HepG2 (cell line): ENCODE results near the gene MT1F. TPM values are rescaled to one million over a fixed set of nuclear protein-coding genes. Genes with fewer than 3 reads are reported as not detected.
A peak's percentile ranks its signal among the peaks of the same experiment; 100 is the strongest.

ENCODE experiments used
- CBX2 ChIP-seq, 2 experiments: fragments of 200-600 bp in 1 of 2; sonication (generic); formaldehyde crosslinking in 1 of 2; IDR thresholded peaks; 2 replicates each; pipeline versions ENCODE4 v1.7.0 to v1.8.1; 2018 to 2022; ENCODE audit warnings: low read depth in 2 of 2, low read length in 1 of 2, mild to moderate bottlenecking in 1 of 2, missing genetic modification reagents in 1 of 2
- DMAP1 ChIP-seq: IDR thresholded peaks from 2 replicates; pipeline ENCODE4 v1.6.1; 2016
- HMGA1 ChIP-seq: sonication (generic); formaldehyde crosslinking; conservative IDR thresholded peaks from 2 replicates; pipeline ENCODE4 v1.4.0; 2020; ENCODE audit warnings: missing genetic modification reagents
- NRL ChIP-seq: sonication (generic); formaldehyde crosslinking; IDR thresholded peaks from 2 replicates; pipeline ENCODE4 v1.5.0; 2020; ENCODE audit warnings: missing genetic modification reagents, mild to moderate bottlenecking, moderate library complexity, borderline replicate concordance
- PPARG ChIP-seq: conservative IDR thresholded peaks from 2 replicates; pipeline ENCODE4 v1.6.1; 2016; ENCODE audit warnings: missing biosample characterization, missing genetic modification reagents
- SP5 ChIP-seq: IDR thresholded peaks from 2 replicates; pipeline ENCODE4 v1.6.1; 2016; ENCODE audit warnings: low read depth, borderline replicate concordance
- TEAD2 ChIP-seq: sonication (generic); formaldehyde crosslinking; IDR thresholded peaks from 2 replicates; pipeline ENCODE4 v1.9.0; 2021; ENCODE audit warnings: missing genetic modification reagents
- ZNF326 ChIP-seq: sonication (generic); formaldehyde crosslinking; IDR thresholded peaks from 2 replicates; pipeline ENCODE4 v1.4.0; 2020; ENCODE audit warnings: missing genetic modification reagents, borderline replicate concordance
- ZNF501 ChIP-seq: sonication (generic); formaldehyde crosslinking; IDR thresholded peaks from 2 replicates; pipeline ENCODE4 v1.5.1; 2020; ENCODE audit warnings: mild to moderate bottlenecking, moderate library complexity, missing genetic modification reagents
- ZNF569 ChIP-seq: sonication (generic); formaldehyde crosslinking; IDR thresholded peaks from 2 replicates; pipeline ENCODE4 v1.5.0; 2020; ENCODE audit warnings: mild to moderate bottlenecking, missing genetic modification reagents, moderate library complexity, borderline replicate concordance
- ZNF570 ChIP-seq: sonication (generic); formaldehyde crosslinking; IDR thresholded peaks from 2 replicates; pipeline ENCODE4 v1.4.0; 2020; ENCODE audit warnings: mild to moderate bottlenecking, missing genetic modification reagents, borderline replicate concordance
- ZNF746 ChIP-seq: sonication (generic); formaldehyde crosslinking; IDR thresholded peaks from 2 replicates; pipeline ENCODE4 v1.8.0; 2022; ENCODE audit warnings: mild to moderate bottlenecking, missing genetic modification reagents
- ZNF83 ChIP-seq: sonication (generic); formaldehyde crosslinking; IDR thresholded peaks from 2 replicates; pipeline ENCODE4 v1.4.0; 2020; ENCODE audit warnings: missing genetic modification reagents, mild to moderate bottlenecking, borderline replicate concordance
- polyA plus RNA-seq, 8 experiments: library from polyadenylated mRNA; depleted of rRNA in 3 of 8; stranded (reverse) in 7 of 8; unstranded in 1 of 8; fragments of >200 nt; fragmentation: Illumina TruSeq in 4 of 8; extraction: Trizol in 4 of 8; gene quantifications; 2 replicates each; pipeline versions ENCODE4 v1.2.1 to v1.2.3, GENCODE V29; 2011 to 2016; ENCODE audit warnings: low read depth in 4 of 8, missing spikeins in 1 of 8, mixed read lengths in 1 of 8; ENCODE audit not compliant: insufficient read depth in 1 of 8
- total RNA-seq, 5 experiments: library from RNA; depleted of rRNA; stranded (reverse); fragments of >200 nt; fragmentation: Illumina TruSeq; extraction: Trizol; gene quantifications; 2 replicates each; pipeline ENCODE4 v1.2.3, GENCODE V29; 2016; ENCODE audit warnings: low read depth in 1 of 5
- TF ChIP-seq, protein P1 (sequence below): sonication (generic); formaldehyde crosslinking; conservative IDR thresholded peaks from 2 replicates; pipeline ENCODE4 v1.8.1; 2023; ENCODE audit warnings: missing genetic modification reagents
- TF ChIP-seq, protein P2 (sequence below): sonication (generic); formaldehyde crosslinking; IDR thresholded peaks from 2 replicates; pipeline ENCODE4 v1.5.0; 2020; ENCODE audit warnings: mild to moderate bottlenecking, missing genetic modification reagents
- TF ChIP-seq, protein P3 (sequence below): sonication (generic); formaldehyde crosslinking; IDR thresholded peaks from 2 replicates; pipeline ENCODE4 v1.5.0; 2020; ENCODE audit warnings: mild to moderate bottlenecking, missing genetic modification reagents
- TF ChIP-seq, protein P4 (sequence below): sonication (generic); formaldehyde crosslinking; IDR thresholded peaks from 2 replicates; pipeline ENCODE4 v1.4.0; 2020; ENCODE audit warnings: mild to moderate bottlenecking, missing genetic modification reagents

MT1F gene
- total and polyA plus RNA-seq, 2 of the 13 experiments (the other 11 are each of a cell fraction or from before 2014, with no cell fraction given): 1.9 to 169 TPM

DNA sequence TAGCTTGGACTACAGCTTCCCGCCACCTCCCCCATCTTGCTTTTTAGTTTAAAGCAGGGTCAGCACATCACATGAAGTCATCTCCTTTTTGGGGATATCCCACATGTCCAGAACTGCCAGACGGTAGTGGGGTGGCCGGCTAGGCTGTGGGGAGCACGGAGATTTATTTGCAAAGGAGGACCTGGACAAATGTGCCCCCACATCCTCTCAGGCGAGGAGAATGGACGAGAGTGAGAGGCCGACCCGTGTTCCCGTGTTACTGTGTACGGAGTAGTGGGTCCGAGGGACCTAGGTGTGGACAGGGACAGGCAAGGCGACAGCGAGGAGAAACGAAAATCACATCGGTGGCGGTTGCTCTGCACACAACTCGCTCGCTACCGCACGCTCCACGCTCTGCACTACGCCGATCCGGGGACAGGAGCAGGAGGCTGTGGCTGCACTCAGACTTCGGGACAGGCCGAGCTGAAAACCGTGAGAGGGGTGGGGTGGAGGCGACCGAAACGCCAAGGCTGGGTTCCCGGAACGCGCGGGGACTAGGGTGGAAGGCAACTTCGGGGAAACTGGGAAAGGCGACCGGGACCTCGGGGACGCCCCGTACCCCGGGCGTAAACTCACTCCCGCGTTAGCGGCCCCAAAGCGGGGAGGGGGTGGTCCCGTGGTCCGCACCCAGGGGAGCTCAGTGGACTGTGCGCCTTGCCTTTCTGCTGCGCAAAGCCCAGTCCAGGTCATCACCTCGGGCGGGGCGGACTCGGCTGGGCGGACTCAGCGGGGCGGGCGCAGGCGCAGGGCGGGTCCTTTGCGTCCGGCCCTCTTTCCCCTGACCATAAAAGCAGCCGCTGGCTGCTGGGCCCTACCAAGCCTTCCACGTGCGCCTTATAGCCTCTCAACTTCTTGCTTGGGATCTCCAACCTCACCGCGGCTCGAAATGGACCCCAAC lies 19.7 kb upstream of the MT1F start, which contains the start of gene MT1A (continued):
- TF ChIP-seq CBX2 (IDR thresholded peaks at IDR 0.05; ENCODE audit: low read depth, low read length) (no peak), CBX2 (CRISPR knock-in tag; IDR thresholded peaks at IDR 0.05; ENCODE audit: low read depth) (no peak), SP5 (CRISPR knock-in tag) (peak; percentile 65; the same call in 1 of the 2 replicates), ZNF569 (no peak), DMAP1 (CRISPR knock-in tag) (no peak), ZNF746 (no peak), PPARG (CRISPR knock-in tag) (no peak), ZNF83 (CRISPR knock-in tag) (no peak), HMGA1 (CRISPR knock-in tag) (no peak), TEAD2 (CRISPR knock-in tag) (no peak), ZNF570 (CRISPR knock-in tag) (no peak), NRL (CRISPR knock-in tag) (no peak; the same call in 1 of the 2 replicates), ZNF326 (no peak), ZNF501 (CRISPR knock-in tag) (no peak)
- TF ChIP-seq, protein P1, sequence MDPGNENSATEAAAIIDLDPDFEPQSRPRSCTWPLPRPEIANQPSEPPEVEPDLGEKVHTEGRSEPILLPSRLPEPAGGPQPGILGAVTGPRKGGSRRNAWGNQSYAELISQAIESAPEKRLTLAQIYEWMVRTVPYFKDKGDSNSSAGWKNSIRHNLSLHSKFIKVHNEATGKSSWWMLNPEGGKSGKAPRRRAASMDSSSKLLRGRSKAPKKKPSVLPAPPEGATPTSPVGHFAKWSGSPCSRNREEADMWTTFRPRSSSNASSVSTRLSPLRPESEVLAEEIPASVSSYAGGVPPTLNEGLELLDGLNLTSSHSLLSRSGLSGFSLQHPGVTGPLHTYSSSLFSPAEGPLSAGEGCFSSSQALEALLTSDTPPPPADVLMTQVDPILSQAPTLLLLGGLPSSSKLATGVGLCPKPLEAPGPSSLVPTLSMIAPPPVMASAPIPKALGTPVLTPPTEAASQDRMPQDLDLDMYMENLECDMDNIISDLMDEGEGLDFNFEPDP (CRISPR knock-in tag): no peak
- TF ChIP-seq, protein P2, sequence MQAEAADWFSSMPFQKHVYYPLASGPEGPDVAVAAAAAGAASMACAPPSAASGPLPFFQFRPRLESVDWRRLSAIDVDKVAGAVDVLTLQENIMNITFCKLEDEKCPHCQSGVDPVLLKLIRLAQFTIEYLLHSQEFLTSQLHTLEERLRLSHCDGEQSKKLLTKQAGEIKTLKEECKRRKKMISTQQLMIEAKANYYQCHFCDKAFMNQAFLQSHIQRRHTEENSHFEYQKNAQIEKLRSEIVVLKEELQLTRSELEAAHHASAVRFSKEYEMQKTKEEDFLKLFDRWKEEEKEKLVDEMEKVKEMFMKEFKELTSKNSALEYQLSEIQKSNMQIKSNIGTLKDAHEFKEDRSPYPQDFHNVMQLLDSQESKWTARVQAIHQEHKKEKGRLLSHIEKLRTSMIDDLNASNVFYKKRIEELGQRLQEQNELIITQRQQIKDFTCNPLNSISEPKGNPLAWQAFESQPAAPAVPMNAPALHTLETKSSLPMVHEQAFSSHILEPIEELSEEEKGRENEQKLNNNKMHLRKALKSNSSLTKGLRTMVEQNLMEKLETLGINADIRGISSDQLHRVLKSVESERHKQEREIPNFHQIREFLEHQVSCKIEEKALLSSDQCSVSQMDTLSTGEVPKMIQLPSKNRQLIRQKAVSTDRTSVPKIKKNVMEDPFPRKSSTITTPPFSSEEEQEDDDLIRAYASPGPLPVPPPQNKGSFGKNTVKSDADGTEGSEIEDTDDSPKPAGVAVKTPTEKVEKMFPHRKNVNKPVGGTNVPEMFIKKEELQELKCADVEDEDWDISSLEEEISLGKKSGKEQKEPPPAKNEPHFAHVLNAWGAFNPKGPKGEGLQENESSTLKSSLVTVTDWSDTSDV (CRISPR knock-in tag): 0 out of 2 replicates have a peak, but pooled peaks have one; percentile 68
- TF ChIP-seq, protein P3, sequence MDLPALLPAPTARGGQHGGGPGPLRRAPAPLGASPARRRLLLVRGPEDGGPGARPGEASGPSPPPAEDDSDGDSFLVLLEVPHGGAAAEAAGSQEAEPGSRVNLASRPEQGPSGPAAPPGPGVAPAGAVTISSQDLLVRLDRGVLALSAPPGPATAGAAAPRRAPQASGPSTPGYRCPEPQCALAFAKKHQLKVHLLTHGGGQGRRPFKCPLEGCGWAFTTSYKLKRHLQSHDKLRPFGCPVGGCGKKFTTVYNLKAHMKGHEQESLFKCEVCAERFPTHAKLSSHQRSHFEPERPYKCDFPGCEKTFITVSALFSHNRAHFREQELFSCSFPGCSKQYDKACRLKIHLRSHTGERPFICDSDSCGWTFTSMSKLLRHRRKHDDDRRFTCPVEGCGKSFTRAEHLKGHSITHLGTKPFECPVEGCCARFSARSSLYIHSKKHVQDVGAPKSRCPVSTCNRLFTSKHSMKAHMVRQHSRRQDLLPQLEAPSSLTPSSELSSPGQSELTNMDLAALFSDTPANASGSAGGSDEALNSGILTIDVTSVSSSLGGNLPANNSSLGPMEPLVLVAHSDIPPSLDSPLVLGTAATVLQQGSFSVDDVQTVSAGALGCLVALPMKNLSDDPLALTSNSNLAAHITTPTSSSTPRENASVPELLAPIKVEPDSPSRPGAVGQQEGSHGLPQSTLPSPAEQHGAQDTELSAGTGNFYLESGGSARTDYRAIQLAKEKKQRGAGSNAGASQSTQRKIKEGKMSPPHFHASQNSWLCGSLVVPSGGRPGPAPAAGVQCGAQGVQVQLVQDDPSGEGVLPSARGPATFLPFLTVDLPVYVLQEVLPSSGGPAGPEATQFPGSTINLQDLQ: no peak
- TF ChIP-seq, protein P4, sequence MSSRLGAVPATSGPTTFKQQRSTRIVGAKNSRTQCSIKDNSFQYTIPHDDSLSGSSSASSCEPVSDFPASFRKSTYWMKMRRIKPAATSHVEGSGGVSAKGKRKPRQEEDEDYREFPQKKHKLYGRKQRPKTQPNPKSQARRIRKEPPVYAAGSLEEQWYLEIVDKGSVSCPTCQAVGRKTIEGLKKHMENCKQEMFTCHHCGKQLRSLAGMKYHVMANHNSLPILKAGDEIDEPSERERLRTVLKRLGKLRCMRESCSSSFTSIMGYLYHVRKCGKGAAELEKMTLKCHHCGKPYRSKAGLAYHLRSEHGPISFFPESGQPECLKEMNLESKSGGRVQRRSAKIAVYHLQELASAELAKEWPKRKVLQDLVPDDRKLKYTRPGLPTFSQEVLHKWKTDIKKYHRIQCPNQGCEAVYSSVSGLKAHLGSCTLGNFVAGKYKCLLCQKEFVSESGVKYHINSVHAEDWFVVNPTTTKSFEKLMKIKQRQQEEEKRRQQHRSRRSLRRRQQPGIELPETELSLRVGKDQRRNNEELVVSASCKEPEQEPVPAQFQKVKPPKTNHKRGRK: no peak
